ENCODE data around the gene SLAMF1.
"Not testable (repeated sequence)": the region's sequence is repeated elsewhere in the genome, so short reads cannot be mapped to it uniquely, and the experiment has no call there.

Gene SLAMF1, protein sequence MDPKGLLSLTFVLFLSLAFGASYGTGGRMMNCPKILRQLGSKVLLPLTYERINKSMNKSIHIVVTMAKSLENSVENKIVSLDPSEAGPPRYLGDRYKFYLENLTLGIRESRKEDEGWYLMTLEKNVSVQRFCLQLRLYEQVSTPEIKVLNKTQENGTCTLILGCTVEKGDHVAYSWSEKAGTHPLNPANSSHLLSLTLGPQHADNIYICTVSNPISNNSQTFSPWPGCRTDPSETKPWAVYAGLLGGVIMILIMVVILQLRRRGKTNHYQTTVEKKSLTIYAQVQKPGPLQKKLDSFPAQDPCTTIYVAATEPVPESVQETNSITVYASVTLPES

DNA sequence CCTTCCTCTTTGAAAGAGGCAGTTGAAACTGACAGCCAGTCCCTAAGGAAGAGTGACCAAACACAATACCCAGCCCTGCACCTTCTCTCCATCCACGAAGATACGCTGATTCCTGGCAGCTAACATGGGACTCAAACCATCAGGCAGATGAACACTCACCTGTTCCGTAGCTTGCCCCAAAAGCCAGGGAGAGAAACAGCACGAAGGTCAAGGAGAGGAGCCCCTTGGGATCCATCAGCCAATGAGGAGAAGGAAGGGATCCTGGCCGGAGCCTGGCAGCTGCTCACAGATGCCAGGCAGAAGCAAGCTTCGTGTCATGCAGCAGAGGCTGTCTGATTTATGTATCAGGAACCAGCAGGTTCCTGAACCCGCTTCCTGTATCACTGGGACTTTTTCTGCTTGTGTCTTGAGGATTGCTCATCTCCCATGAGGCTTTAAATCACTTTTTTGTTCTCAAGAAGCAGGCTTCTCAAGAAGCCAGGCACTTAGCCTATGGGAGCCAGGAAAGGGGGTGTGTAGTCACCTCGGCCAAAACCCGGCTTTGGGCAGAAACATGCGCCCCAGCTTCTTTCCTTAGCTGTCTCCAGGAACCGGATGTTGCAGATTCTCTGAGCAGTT, at the start of gene SLAMF1:
TSS of gene SLAMF1 (minus strand) at position 334 of the 618 bp plus-strand sequence. CDS start at position 235, 99 bp downstream.
- TF ChIP-seq, protein P1, sequence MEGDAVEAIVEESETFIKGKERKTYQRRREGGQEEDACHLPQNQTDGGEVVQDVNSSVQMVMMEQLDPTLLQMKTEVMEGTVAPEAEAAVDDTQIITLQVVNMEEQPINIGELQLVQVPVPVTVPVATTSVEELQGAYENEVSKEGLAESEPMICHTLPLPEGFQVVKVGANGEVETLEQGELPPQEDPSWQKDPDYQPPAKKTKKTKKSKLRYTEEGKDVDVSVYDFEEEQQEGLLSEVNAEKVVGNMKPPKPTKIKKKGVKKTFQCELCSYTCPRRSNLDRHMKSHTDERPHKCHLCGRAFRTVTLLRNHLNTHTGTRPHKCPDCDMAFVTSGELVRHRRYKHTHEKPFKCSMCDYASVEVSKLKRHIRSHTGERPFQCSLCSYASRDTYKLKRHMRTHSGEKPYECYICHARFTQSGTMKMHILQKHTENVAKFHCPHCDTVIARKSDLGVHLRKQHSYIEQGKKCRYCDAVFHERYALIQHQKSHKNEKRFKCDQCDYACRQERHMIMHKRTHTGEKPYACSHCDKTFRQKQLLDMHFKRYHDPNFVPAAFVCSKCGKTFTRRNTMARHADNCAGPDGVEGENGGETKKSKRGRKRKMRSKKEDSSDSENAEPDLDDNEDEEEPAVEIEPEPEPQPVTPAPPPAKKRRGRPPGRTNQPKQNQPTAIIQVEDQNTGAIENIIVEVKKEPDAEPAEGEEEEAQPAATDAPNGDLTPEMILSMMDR (IDR thresholded peaks at IDR 0.05; ENCODE audit: control insufficient read depth, insufficient read depth, low read depth, low read length, missing control alignments) = no peak
- no peak within 1 kb of the TSS for H3K4me3 ChIP-seq (ENCODE audit: control insufficient read depth, low read depth, low read length)
- DNase-seq (ENCODE audit: low read depth) = no peak

- DNase-seq (ENCODE audit: low read depth); H3K4me3 ChIP-seq (ENCODE audit: control insufficient read depth, low read depth, low read length): not testable (repeated sequence)
Measured at GRCh38 chr1:160692390-160692789, 45.5 kb upstream of the SLAMF1 start.

- no peak for DNase-seq (ENCODE audit: low read depth)
- no peak overlapping the region for H3K4me3 ChIP-seq (ENCODE audit: control insufficient read depth, low read depth, low read length)
- TF ChIP-seq, protein P1 (IDR thresholded peaks at IDR 0.05; ENCODE audit: control insufficient read depth, insufficient read depth, low read depth, low read length, missing control alignments) = no peak
Measured at GRCh38 chr1:160685266-160685665, 38.4 kb upstream of the SLAMF1 start.

GRCh38 chr1:160682983-160683865, 36.4 kb upstream of the SLAMF1 start:
- no peak for DNase-seq (ENCODE audit: low read depth)
- TF ChIP-seq, protein P1 (IDR thresholded peaks at IDR 0.05; ENCODE audit: control insufficient read depth, insufficient read depth, low read depth, low read length, missing control alignments) = no peak
- H3K4me3 ChIP-seq (ENCODE audit: control insufficient read depth, low read depth, low read length) = no peak overlapping the region

DNA sequence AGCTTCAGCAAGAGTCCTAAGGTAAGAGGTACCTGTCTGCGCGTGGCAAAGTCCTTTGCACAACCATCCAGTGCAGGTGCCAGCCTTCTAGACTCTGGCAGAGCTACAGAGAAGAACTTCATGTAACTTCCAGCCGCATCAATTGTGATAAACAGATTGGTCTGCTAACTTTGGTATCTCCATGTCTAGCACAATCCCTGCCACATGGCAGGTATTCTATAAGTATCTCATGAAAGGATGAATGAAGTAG, 35.0 kb upstream of the SLAMF1 start:
- TF ChIP-seq, protein P1 (IDR thresholded peaks at IDR 0.05; ENCODE audit: control insufficient read depth, insufficient read depth, low read depth, low read length, missing control alignments) = no peak
- H3K4me3 ChIP-seq (ENCODE audit: control insufficient read depth, low read depth, low read length) = no peak overlapping the region
- DNase-seq (ENCODE audit: low read depth) = no peak

DNA sequence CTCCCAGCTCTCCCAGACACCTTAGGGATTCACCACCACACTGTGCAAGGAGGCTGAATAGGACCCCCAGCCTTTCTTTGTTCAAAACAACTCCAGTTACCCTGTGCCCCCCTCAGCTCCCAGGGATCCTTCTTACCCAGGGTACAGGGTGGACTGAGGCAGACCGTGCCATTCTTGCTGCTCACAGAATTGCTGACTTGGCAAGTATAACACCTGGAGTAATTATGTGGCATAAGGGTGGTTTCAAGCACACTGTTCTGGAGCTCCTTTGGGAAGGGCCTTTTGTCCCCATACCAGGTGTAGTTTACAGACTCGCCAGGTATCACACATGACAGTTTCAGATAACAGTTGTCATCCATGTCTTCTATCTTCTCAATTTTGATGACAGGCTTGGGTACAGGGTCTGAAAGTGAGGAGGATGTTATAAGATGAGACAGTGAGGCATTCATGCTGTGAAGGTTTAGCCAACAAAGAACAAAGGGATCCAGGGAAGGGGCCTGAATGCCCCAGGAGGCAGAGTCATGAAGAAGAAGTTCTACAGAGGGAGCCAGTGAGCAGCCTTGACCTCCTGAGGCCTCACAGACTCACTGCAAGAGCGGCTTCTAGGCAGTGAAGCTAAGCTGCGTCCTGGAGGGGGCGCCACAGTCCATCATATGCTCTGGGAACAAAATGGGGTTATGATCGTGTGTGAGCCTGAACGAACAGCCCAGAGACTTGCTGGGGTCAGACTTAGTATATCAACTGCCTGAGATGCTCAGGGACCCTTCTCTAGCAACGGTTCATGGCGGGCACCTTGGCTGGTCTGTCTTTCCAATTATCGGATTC, 34.4 kb upstream of the SLAMF1 start:
- DNase-seq (ENCODE audit: low read depth) = no peak
- TF ChIP-seq, protein P1 (IDR thresholded peaks at IDR 0.05; ENCODE audit: control insufficient read depth, insufficient read depth, low read depth, low read length, missing control alignments) = peak; percentile 38
- H3K4me3 ChIP-seq (ENCODE audit: control insufficient read depth, low read depth, low read length) = no peak overlapping the region
